Measurements from ENCODE around the gene RMND1. TPM values are rescaled to one million over a fixed set of nuclear protein-coding genes. Genes with fewer than 3 reads are reported as not detected.
A peak's percentile ranks its signal among the peaks of the same experiment; 100 is the strongest.
"Not testable (repeated sequence)": the region's sequence is repeated elsewhere in the genome, so short reads cannot be mapped to it uniquely, and the experiment has no call there.

RMND1 gene
- polyA plus RNA-seq, 4 donors, result 17.5 to 53.6 (median 32.3) TPM

DNA sequence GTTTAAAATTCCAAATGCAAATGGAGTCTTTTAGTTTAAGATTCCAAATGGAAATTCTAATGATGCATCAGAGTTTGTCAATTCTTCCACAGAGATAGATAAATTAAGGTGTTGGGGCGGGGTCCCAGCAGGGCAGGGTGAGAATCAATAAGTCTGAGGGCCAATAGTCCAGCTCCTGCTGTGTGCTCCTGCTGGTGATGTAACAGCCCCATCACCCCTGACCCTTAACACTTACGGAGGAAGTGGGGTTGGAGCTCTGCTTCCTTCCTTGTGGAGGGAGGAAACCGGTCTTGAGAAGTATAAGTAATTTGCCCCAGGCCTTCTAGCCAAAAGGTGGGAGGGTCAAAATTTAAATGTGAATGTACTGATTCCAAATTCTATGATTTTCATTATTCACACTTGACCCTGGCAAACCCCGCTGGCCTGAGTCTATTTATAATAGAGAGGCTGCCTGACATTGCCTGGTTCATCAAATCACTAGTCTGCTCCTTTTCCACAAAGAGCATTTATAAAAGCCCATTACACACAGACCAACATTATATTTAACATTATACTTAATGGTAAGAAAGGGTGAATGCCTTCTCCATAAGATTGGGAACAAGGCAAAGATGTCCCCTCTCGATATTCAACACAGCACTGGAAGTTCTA is 77.8 kb downstream of the RMND1 start:
- DNase-seq (peak in 1 of 2 donors; percentile 45), FAIRE-seq (no peak)
- peaks cover 0 to 11% (median 0%) of the 10 kb centered on the region in 3 donors for H3K4me1 ChIP-seq (ENCODE audit: control insufficient read depth in 3 of 3, insufficient read depth in 2 of 3, low read depth in 1 of 3, low read length in 2 of 3)
- peak overlapping the region in 2 of 3 donors; percentile 0 to 17 for H3K27ac ChIP-seq (ENCODE audit: low read depth in 1 of 3, low read length in 2 of 3)
- H3K4me3 ChIP-seq (ENCODE audit: low read depth in 1 of 3, low read length in 3 of 3), result no peak overlapping the region
- no peaks in the 10 kb centered on the region for H3K27me3 ChIP-seq (ENCODE audit: control insufficient read depth in 3 of 3, insufficient read depth in 3 of 3, low read length in 3 of 3)
- H3K36me3 ChIP-seq (ENCODE audit: control insufficient read depth in 3 of 3, insufficient read depth in 2 of 3, low read depth in 1 of 3, low read length in 3 of 3), result peaks cover 0 to 27% (median 7%) of the 10 kb centered on the region in 3 donors
- WGBS, 3 donors, result 68 to 85% (median 68%) methylated on average over 5 of the region's 5 CpGs
- no peaks in the 10 kb centered on the region for H3K9me3 ChIP-seq (ENCODE audit: control insufficient read depth in 2 of 2, insufficient read depth in 1 of 2, low read depth in 1 of 2, low read length in 1 of 2)

DNA sequence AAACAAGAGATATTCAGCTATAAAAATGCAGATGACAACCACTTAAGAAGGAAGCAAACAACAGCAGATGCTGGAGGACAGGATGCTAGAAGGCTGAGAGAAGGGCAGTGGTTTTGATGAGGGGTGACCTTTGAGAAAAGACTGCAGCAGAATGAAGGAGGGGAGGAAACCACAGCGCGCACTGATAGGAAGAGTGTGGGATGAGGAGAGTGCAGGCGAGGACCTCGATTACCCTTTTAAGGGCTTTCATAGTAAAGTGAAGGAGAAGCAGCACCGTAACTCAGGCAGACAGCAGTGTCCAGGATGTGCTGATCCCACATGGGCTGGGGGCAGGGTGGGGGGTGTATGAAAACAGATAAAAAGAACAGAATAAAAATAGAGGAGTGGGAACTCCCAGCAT is 79.8 kb downstream of the RMND1 start:
- H3K36me3 ChIP-seq (ENCODE audit: control insufficient read depth in 3 of 3, insufficient read depth in 2 of 3, low read depth in 1 of 3, low read length in 3 of 3), result peaks cover 0 to 29% (median 7%) of the 10 kb centered on the region in 3 donors
- H3K27me3 ChIP-seq (ENCODE audit: control insufficient read depth in 3 of 3, insufficient read depth in 3 of 3, low read length in 3 of 3), result no peaks in the 10 kb centered on the region
- FAIRE-seq (no peak), DNase-seq (no peak)
- H3K9me3 ChIP-seq (ENCODE audit: control insufficient read depth in 2 of 2, insufficient read depth in 1 of 2, low read depth in 1 of 2, low read length in 1 of 2), result no peaks in the 10 kb centered on the region
- no peak overlapping the region for H3K4me3 ChIP-seq (ENCODE audit: low read depth in 1 of 3, low read length in 3 of 3)
- peaks cover 0 to 11% (median 0%) of the 10 kb centered on the region in 3 donors for H3K4me1 ChIP-seq (ENCODE audit: control insufficient read depth in 3 of 3, insufficient read depth in 2 of 3, low read depth in 1 of 3, low read length in 2 of 3)
- H3K27ac ChIP-seq (ENCODE audit: low read depth in 1 of 3, low read length in 2 of 3), result no peak overlapping the region
- WGBS, 3 donors, result 70 to 91% (median 72%) methylated on average over 5 of the region's 5 CpGs

DNA sequence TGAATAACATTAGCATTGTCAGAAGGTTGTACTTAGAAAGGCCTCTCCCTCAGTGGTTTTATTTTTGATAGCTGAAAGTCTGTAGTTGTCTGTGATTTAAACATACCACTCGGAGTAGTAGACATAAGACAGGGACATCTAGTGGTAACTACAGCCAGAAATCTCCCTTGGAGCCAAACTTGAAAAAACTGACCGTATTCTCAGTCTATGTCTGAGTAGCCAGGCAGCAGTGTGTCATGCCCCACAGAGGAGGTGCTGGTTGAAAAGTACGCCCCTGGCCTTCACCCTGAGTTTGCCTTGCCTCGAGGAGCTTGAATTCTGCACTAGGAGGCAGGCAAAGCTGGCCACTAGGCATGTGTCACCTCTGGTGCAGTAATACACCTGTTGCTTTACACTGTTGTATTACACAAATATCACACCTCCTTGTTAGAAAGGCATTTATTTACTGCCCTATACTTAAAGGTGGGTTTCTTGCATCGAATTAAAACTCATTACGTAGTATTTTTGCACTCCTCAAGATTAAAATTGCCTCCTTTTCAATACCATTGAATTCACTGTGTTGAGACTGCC is 81.3 kb downstream of the RMND1 start:
- H3K4me1 ChIP-seq (ENCODE audit: control insufficient read depth in 3 of 3, insufficient read depth in 2 of 3, low read depth in 1 of 3, low read length in 2 of 3), result peaks cover 0 to 8% (median 0%) of the 10 kb centered on the region in 3 donors
- no peak overlapping the region for H3K27ac ChIP-seq (ENCODE audit: low read depth in 1 of 3, low read length in 2 of 3)
- no peak overlapping the region for H3K4me3 ChIP-seq (ENCODE audit: low read depth in 1 of 3, low read length in 3 of 3)
- H3K27me3 ChIP-seq (ENCODE audit: control insufficient read depth in 3 of 3, insufficient read depth in 3 of 3, low read length in 3 of 3), result no peaks in the 10 kb centered on the region
- H3K36me3 ChIP-seq (ENCODE audit: control insufficient read depth in 3 of 3, insufficient read depth in 2 of 3, low read depth in 1 of 3, low read length in 3 of 3), result peaks cover 3 to 41% (median 13%) of the 10 kb centered on the region in 3 donors
- FAIRE-seq, result no peak
- DNase-seq, result no peak
- no peaks in the 10 kb centered on the region for H3K9me3 ChIP-seq (ENCODE audit: control insufficient read depth in 2 of 2, insufficient read depth in 1 of 2, low read depth in 1 of 2, low read length in 1 of 2)
- 88 to 93% (median 89%) methylated on average over 6 of the region's 6 CpGs for WGBS, 3 donors

DNA sequence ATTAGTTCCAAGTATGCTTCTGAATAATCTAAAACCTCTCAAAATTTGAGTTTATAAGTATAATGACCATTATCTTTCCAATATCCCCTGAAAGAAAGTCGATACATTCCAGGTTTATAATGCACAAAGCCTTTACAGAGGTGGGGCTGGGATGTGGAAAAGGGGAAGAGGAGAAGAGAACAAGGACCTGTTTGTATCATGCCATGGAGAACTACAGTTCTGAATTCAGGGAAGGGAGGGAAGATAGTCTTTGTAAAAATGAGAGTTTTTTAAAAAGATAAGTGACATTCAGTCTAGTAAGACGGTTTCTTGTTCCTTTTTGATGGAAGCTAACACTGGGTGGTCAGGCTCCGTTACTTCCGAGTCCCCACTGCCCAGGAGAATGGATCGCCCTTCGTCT is 86.7 kb downstream of the RMND1 start:
- no peaks in the 10 kb centered on the region for H3K27me3 ChIP-seq (ENCODE audit: control insufficient read depth in 3 of 3, insufficient read depth in 3 of 3, low read length in 3 of 3)
- no peak overlapping the region for H3K27ac ChIP-seq (ENCODE audit: low read depth in 1 of 3, low read length in 2 of 3)
- H3K9me3 ChIP-seq (ENCODE audit: control insufficient read depth in 2 of 2, insufficient read depth in 1 of 2, low read depth in 1 of 2, low read length in 1 of 2), result no peaks in the 10 kb centered on the region
- H3K4me1 ChIP-seq (ENCODE audit: control insufficient read depth in 3 of 3, insufficient read depth in 2 of 3, low read depth in 1 of 3, low read length in 2 of 3), result no peaks in the 10 kb centered on the region
- H3K4me3 ChIP-seq (ENCODE audit: low read depth in 1 of 3, low read length in 3 of 3), result no peak overlapping the region
- 92 to 96% (median 96%) methylated on average over 6 of the region's 6 CpGs for WGBS, 3 donors
- H3K36me3 ChIP-seq (ENCODE audit: control insufficient read depth in 3 of 3, insufficient read depth in 2 of 3, low read depth in 1 of 3, low read length in 3 of 3), result peaks cover 3 to 42% (median 11%) of the 10 kb centered on the region in 3 donors
- FAIRE-seq (no peak), DNase-seq (no peak)

DNA sequence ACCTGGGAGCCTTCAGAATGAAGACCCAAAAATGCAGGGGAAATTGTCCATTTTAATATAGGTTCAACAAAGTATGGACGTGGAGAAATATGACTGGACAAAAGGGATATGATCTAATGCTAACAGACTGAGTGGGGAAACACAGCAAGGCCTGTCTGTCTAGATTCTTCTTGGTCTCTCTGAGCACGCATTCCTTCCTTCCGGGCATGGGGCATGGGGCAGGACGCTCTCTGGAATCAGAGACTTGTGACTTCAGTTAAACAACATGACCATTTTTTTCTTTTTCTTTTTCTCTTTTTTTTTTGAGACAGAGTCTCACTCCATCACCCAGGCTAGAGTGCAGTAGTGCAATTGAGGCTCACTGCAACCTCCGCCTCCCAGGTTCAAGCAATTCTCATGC is 92.4 kb downstream of the RMND1 start:
- peaks cover 0 to 23% (median 2%) of the 10 kb centered on the region in 3 donors for H3K36me3 ChIP-seq (ENCODE audit: control insufficient read depth in 3 of 3, insufficient read depth in 2 of 3, low read depth in 1 of 3, low read length in 3 of 3)
- no peaks in the 10 kb centered on the region for H3K9me3 ChIP-seq (ENCODE audit: control insufficient read depth in 2 of 2, insufficient read depth in 1 of 2, low read depth in 1 of 2, low read length in 1 of 2)
- H3K27me3 ChIP-seq (ENCODE audit: control insufficient read depth in 3 of 3, insufficient read depth in 3 of 3, low read length in 3 of 3), result no peaks in the 10 kb centered on the region
- no peak overlapping the region for H3K27ac ChIP-seq (ENCODE audit: low read depth in 1 of 3, low read length in 2 of 3)
- H3K4me1 ChIP-seq (ENCODE audit: control insufficient read depth in 3 of 3, insufficient read depth in 2 of 3, low read depth in 1 of 3, low read length in 2 of 3), result no peaks in the 10 kb centered on the region
- FAIRE-seq (no peak), DNase-seq (no peak)
- no peak overlapping the region for H3K4me3 ChIP-seq (ENCODE audit: low read depth in 1 of 3, low read length in 3 of 3)
- 93 to 96% (median 93%) methylated on average over 5 of the region's 5 CpGs for WGBS, 3 donors

DNA sequence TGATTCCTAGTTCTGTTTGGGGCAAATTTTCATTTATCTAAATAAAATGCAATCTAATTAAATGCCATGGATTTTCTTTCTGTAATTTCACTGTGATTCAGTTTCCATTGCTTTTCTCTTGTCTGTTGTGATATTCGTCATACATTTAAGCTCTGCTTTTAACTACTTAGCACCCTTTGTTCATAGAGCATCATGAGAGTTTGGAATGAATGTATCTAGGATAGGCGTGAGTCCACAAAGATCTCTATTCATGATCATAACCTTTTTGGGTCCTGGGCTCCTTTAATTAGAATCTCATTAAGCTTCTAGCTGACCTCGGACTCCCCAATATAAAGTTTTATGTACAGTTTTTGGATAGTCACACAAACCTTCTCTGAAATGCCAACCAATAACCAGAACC is 93.5 kb downstream of the RMND1 start:
- Histone ChIP-seq H3K4me1 (ENCODE audit: control insufficient read depth in 3 of 3, insufficient read depth in 2 of 3, low read depth in 1 of 3, low read length in 2 of 3) (no peaks in the 10 kb centered on the region), H3K9me3 (ENCODE audit: control insufficient read depth in 2 of 2, insufficient read depth in 1 of 2, low read depth in 1 of 2, low read length in 1 of 2) (no peaks in the 10 kb centered on the region), H3K4me3 (ENCODE audit: low read depth in 1 of 3, low read length in 3 of 3) (no peak overlapping the region), H3K27ac (ENCODE audit: low read depth in 1 of 3, low read length in 2 of 3) (no peak overlapping the region), H3K36me3 (ENCODE audit: control insufficient read depth in 3 of 3, insufficient read depth in 2 of 3, low read depth in 1 of 3, low read length in 3 of 3) (peaks cover 0 to 20% (median 2%) of the 10 kb centered on the region in 3 donors), H3K27me3 (ENCODE audit: control insufficient read depth in 3 of 3, insufficient read depth in 3 of 3, low read length in 3 of 3) (no peaks in the 10 kb centered on the region)
- DNase-seq (no peak), FAIRE-seq (no peak)
- WGBS, 3 donors, result 92 to 98% (median 96%) methylated on average over 3 of the region's 3 CpGs

DNA sequence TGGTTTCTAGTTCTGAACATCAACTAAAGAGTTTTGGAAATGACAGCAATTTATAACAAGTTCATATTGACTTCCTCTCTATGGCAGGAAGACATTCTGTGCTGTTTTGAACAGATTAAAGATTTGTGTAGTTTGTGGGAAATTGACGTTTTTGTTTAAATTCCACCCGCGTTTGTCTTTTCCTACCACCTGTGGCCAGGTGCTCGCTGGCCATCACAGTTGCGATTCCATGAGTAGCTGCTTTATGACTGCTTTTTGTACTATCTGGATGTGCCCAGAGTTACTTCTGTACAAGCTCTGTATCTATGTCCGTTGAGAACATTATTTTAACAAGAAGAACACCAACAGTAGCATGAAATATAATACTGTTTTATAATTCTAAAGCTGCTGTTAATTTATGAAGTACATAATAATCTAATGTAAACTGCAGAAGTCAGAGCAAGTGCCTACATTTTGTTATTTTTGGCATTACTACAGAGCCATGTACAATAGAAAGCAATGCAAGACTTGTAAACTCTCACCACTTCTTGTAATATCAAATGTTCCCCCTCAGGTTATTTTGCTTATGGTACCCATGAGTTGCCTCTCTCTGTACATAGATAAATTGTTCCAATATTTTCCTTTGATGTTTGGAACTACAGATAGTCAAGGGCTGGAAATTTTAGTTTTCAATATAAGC is 94.0 kb downstream of the RMND1 start:
- Histone ChIP-seq H3K27ac (ENCODE audit: low read depth in 1 of 3, low read length in 2 of 3) (no peak overlapping the region), H3K4me3 (ENCODE audit: low read depth in 1 of 3, low read length in 3 of 3) (no peak overlapping the region), H3K9me3 (ENCODE audit: control insufficient read depth in 2 of 2, insufficient read depth in 1 of 2, low read depth in 1 of 2, low read length in 1 of 2) (no peaks in the 10 kb centered on the region), H3K27me3 (ENCODE audit: control insufficient read depth in 3 of 3, insufficient read depth in 3 of 3, low read length in 3 of 3) (no peaks in the 10 kb centered on the region), H3K36me3 (ENCODE audit: control insufficient read depth in 3 of 3, insufficient read depth in 2 of 3, low read depth in 1 of 3, low read length in 3 of 3) (peaks cover 0 to 19% (median 2%) of the 10 kb centered on the region in 3 donors), H3K4me1 (ENCODE audit: control insufficient read depth in 3 of 3, insufficient read depth in 2 of 3, low read depth in 1 of 3, low read length in 2 of 3) (no peaks in the 10 kb centered on the region)
- WGBS, 3 donors, result 75 to 87% (median 87%) methylated on average over 6 of the region's 6 CpGs
- DNase-seq (no peak), FAIRE-seq (no peak)

DNA sequence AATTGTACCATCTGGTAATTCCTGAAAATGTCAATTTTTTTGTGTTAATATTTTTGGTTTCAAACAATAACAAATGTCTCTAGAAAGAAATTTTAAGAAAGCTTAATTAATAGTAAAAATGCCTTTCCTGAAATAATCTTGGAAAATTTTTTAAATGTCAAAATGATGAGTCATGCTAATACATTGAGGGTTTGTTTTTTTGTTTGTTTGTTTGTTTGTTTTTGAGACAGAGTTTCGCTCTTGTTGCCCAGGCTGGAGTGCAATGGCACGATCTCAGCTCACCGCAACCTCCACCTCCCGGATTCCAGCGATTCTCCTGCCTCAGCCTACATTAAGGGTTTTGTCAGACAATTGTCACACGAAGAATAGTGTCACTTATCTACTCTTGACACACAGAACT is 94.9 kb downstream of the RMND1 start:
- not testable (repeated sequence) for FAIRE-seq; H3K4me1 ChIP-seq (ENCODE audit: control insufficient read depth in 3 of 3, insufficient read depth in 2 of 3, low read depth in 1 of 3, low read length in 2 of 3); H3K27me3 ChIP-seq (ENCODE audit: control insufficient read depth in 3 of 3, insufficient read depth in 3 of 3, low read length in 3 of 3); H3K4me3 ChIP-seq (ENCODE audit: low read depth in 1 of 3, low read length in 3 of 3); H3K27ac ChIP-seq (ENCODE audit: low read depth in 1 of 3, low read length in 2 of 3); H3K9me3 ChIP-seq (ENCODE audit: control insufficient read depth in 2 of 2, insufficient read depth in 1 of 2, low read depth in 1 of 2, low read length in 1 of 2); DNase-seq
- peaks cover 0 to 13% (median 2%) of the 10 kb centered on the region in 3 donors for H3K36me3 ChIP-seq (ENCODE audit: control insufficient read depth in 3 of 3, insufficient read depth in 2 of 3, low read depth in 1 of 3, low read length in 3 of 3)
- WGBS, 3 donors, result 88 to 94% (median 90%) methylated on average over 6 of the region's 6 CpGs

Measured in small intestine (tissue), 7 donors.